Measurements from ENCODE around the gene UGT8.

UGT8 gene

DNA sequence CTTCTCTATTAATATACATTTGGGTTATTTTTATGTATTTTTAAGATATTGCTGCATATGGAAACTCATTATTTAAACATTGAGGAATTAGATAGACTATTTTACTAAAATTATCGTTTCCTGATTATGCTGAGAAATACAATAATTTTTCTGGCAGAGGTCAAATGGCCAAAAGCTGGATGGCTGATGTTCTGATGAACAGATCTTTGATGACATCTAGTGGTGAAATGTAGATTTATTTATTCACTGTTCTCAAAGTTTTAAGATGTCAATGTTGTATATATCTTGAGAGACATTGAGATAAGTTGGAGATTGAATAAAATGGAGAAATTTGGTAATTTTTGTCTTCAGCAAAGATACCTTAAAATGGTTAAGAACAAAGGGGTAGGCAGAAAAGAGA is 96.2 kb downstream of the UGT8 start:
- no peak for DNase-seq

DNA sequence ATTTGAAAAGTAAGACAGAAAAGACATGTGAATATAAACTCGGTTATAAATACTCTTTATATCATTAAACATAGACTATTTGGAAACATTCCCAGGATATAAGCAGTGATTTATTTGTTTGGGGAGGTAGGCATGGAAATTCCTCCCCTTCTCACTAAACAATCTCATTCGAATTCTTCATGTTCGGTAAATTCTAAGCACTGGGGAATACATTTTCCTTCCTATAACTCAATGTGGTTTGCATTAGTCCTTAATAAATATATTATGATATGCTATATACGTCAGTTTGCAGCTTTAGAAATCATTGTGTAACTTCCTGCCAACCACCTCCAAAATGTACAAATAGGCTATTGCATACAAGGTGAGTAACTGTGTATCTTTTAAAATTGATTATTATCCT is 99.6 kb downstream of the UGT8 start:
- no peak for DNase-seq

DNA sequence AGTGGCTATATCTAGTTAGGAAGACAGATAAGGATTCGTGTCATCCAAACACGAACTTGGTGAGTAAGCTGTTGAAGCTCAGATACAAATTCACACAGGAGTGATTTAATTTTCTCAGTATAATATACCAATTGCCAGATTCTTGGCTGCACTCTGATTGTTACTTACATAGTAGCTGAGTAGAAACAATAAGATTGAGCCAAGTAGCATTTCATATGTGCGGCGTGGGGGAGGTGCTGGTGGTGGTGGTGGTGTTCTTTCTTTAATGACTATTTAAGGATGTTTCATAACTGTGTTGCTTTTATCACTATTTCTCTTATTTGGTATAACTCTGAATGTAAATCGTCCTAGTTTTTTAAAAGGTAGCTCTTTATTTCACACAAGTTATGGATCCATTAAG is 102.9 kb downstream of the UGT8 start:
- DNase-seq, result no peak

GRCh38 chr4:114717432-114717831 is 118.8 kb downstream of the UGT8 start:
- DNase-seq, result no peak

- no peak for DNase-seq
Measured at GRCh38 chr4:114725066-114725465, 126.5 kb downstream of the UGT8 start.

- DNase-seq, result no peak
Measured at GRCh38 chr4:114727461-114727860, 128.9 kb downstream of the UGT8 start.
